ENCODE data around the gene YWHAE.
"Not testable (repeated sequence)": the region's sequence is repeated elsewhere in the genome, so short reads cannot be mapped to it uniquely, and the experiment has no call there.

Gene YWHAE

DNA sequence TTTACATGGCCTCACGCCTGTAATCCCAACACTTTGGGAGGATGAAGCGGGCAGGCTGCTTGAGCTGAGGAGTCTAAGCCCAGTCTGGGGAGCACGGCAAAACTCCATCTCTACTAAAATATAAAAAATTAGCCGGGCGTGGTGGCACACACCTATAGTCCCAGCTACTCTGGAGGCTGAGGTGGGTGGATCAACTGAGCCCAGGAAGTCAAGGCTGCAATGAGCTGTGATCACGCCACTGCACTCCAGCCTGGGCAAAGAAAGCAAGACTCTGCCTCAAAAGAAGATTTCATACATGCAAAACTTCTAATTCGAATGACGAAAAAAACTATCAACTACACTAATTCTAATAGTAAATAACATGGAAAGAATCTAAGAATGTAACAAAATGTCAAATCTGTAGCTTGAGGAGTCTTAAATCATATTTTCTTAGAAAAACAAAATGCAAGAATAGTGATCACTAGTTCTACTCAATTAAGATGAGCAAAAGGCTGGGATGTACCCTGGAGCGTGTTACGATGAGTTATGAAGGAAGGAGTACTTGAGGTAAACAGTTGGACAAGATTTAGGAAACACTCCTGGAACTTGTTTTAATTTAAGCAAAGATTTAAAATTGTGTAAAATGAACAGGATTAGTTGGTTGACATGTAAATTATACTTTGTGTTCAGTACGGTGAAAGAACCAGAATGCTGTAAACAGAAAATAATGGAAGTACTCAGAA lies 20.7 kb downstream of the YWHAE start:
- peaks cover 46% of the 10 kb centered on the region for H3K4me1 ChIP-seq (ENCODE audit: control insufficient read depth, insufficient read depth, low read length)
- H3K36me3 ChIP-seq (ENCODE audit: control insufficient read depth, insufficient read depth, low read length) = no peaks in the 10 kb centered on the region
- no peaks in the 10 kb centered on the region for H3K27me3 ChIP-seq (ENCODE audit: control insufficient read depth, insufficient read depth, low read length)
- no peaks in the 10 kb centered on the region for H3K9me3 ChIP-seq (ENCODE audit: control insufficient read depth, low read length)
- no peak overlapping the region for H3K9ac ChIP-seq (ENCODE audit: low read length)
- H3K4me3 ChIP-seq (ENCODE audit: low read length) = no peak overlapping the region

DNA sequence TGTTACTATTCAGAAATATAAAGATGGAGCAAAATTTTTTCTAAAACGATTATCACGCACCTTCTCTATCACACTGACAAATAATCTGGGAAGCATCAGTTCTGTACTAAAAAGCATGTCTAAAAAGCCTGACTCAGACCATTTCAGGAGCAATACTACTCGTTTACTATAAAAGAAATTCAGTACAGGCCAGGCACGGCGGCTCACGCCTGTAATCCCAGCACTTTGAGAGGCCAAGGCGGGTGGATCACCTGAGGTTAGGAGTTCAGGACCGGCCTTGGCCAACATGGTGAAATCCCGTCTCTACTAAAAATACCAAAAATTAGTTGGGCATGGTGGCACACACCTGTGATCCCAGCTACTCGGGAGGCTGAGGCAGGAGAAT lies 21.6 kb downstream of the YWHAE start:
- not testable (repeated sequence) for H3K9ac ChIP-seq (ENCODE audit: low read length); H3K27me3 ChIP-seq (ENCODE audit: control insufficient read depth, insufficient read depth, low read length)
- H3K4me1 ChIP-seq (ENCODE audit: control insufficient read depth, insufficient read depth, low read length) = peaks cover 55% of the 10 kb centered on the region

DNA sequence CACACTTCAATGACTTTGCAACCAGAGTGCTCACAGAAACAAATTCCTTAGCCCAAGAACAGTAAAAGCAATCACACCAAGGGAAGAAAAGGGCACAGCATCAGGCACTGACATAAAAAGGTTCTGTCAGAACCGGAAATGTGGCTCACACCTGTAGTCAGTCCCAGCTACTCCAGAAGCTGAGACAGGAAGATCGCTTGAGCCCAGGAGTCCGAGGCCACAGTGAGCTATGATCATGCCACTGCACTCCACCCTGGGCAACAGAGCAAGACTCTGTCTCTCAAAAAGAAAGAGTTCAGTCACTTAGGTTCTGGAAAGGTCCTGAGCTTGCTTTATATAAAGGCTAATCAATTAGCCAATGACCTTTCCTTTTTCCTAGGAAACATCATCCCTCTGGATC lies 22.7 kb downstream of the YWHAE start:
- Histone ChIP-seq H3K27me3 (ENCODE audit: control insufficient read depth, insufficient read depth, low read length) (no peaks in the 10 kb centered on the region), H3K4me1 (ENCODE audit: control insufficient read depth, insufficient read depth, low read length) (peaks cover 59% of the 10 kb centered on the region), H3K36me3 (ENCODE audit: control insufficient read depth, insufficient read depth, low read length) (no peaks in the 10 kb centered on the region), H3K9me3 (ENCODE audit: control insufficient read depth, low read length) (no peaks in the 10 kb centered on the region), H3K4me3 (ENCODE audit: low read length) (no peak overlapping the region), H3K9ac (ENCODE audit: low read length) (no peak overlapping the region)

More for the DNA sequence above, 21.6 kb downstream of the YWHAE start:
- not testable (repeated sequence) for H3K36me3 ChIP-seq (ENCODE audit: control insufficient read depth, insufficient read depth, low read length); H3K9me3 ChIP-seq (ENCODE audit: control insufficient read depth, low read length); H3K4me3 ChIP-seq (ENCODE audit: low read length)

DNA sequence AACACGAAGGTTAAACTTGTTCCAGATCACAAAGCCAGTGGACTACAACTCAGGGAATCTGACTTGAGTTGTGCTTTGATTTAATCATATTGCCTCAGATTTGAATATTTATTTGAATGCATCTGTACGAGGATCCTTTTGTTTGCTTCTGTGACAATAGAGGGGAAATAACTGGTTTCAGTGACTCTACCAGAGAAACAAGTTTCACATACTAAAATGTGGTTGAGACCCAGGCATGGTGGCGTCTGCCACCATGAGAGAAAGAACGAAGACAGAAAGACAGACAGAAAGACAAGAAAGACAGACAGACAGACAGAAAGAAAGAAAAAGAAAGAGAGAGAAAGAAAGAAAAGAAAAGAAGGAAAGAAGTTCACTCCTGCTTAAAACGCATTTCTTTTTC lies 24.0 kb downstream of the YWHAE start:
- Histone ChIP-seq H3K9me3 (ENCODE audit: control insufficient read depth, low read length) (no peaks in the 10 kb centered on the region), H3K27me3 (ENCODE audit: control insufficient read depth, insufficient read depth, low read length) (no peaks in the 10 kb centered on the region), H3K4me3 (ENCODE audit: low read length) (no peak overlapping the region), H3K4me1 (ENCODE audit: control insufficient read depth, insufficient read depth, low read length) (peaks cover 59% of the 10 kb centered on the region), H3K36me3 (ENCODE audit: control insufficient read depth, insufficient read depth, low read length) (no peaks in the 10 kb centered on the region), H3K9ac (ENCODE audit: low read length) (no peak overlapping the region)

DNA sequence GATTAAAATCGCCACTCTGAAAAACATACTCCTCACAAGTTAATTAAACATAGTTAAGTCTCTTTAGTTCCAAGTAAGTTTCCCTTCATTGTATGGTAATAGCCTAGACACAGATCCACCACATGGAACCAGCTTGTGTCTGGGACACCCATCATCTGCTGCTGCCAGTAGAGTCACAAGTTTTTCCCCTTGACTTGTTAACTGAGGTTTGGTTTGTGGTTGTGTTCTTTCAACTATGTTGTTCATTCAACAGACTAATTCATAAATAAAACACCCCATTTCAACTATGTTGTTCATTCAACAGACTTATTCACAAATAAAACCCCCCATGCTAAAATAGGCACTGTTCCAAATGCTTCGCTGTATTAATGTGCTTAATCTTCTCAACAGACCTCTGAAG lies 24.4 kb downstream of the YWHAE start:
- H3K4me3 ChIP-seq (ENCODE audit: low read length) = no peak overlapping the region
- no peaks in the 10 kb centered on the region for H3K9me3 ChIP-seq (ENCODE audit: control insufficient read depth, low read length)
- peaks cover 59% of the 10 kb centered on the region for H3K4me1 ChIP-seq (ENCODE audit: control insufficient read depth, insufficient read depth, low read length)
- no peak overlapping the region for H3K9ac ChIP-seq (ENCODE audit: low read length)
- H3K27me3 ChIP-seq (ENCODE audit: control insufficient read depth, insufficient read depth, low read length) = no peaks in the 10 kb centered on the region
- H3K36me3 ChIP-seq (ENCODE audit: control insufficient read depth, insufficient read depth, low read length) = no peaks in the 10 kb centered on the region

DNA sequence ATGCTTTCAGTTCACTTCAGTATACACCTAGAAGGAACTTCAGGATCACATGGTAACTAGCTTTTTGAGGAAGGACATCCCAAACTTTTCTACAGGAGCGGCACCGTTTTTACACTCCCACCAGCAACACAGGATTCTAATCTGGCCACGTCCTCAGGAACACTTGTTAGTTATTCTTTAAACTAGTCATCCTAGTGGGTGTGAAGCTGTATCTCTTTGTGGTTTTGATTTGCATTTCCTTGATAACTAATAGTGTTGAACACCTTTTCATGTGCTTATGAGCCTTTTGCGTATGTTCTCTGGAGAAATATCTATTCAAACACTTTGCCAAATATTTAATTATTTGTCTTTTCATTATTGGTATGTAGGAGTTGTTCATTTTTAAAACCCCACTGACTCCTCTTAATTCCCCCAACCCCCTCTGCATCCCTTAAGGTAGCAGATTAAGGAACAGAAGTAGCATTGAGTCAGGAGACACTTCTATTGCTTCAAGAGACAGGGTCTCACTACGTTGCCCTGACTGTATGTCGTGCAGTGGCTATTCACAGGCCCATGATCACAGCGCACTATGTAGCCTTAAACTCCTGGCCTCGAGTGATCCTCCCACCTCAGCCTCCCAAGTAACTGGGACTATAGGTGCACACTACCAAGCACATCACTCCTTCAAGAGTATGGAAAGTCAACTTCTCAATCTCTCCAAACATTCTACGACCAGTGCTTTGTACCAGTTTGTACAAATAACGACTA lies 25.4 kb downstream of the YWHAE start:
- Histone ChIP-seq H3K4me1 (ENCODE audit: control insufficient read depth, insufficient read depth, low read length) (peaks cover 51% of the 10 kb centered on the region), H3K36me3 (ENCODE audit: control insufficient read depth, insufficient read depth, low read length) (no peaks in the 10 kb centered on the region), H3K9ac (ENCODE audit: low read length) (no peak overlapping the region), H3K9me3 (ENCODE audit: control insufficient read depth, low read length) (no peaks in the 10 kb centered on the region), H3K4me3 (ENCODE audit: low read length) (no peak overlapping the region), H3K27me3 (ENCODE audit: control insufficient read depth, insufficient read depth, low read length) (no peaks in the 10 kb centered on the region)

DNA sequence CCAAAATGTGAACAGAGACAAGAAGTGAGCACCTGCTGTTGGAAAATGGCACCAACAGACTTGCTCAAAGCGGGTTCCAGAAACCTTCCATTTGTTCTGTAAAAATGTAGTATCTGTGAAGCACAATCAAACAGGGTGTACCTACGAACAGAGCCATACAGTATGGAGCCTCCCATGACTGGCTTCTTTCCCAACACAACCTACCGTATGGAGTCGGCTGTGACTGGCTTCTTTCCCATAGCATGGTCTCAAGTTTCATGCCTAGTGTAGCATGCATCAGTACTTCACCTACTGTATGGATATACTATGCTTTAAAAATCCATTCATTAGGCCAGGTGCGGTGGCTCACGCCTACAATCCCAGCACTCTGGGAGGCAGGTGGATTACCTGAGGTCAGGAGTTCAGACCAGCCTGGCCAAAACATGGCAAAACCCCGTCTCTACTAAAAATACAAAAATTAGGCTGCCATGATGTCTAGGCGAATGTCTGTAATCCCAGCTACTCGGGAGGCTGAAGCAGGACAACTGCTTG lies 26.2 kb downstream of the YWHAE start:
- no peak overlapping the region for H3K4me3 ChIP-seq (ENCODE audit: low read length)
- no peak overlapping the region for H3K9ac ChIP-seq (ENCODE audit: low read length)
- H3K9me3 ChIP-seq (ENCODE audit: control insufficient read depth, low read length) = no peaks in the 10 kb centered on the region
- H3K36me3 ChIP-seq (ENCODE audit: control insufficient read depth, insufficient read depth, low read length) = no peaks in the 10 kb centered on the region
- H3K4me1 ChIP-seq (ENCODE audit: control insufficient read depth, insufficient read depth, low read length) = peaks cover 43% of the 10 kb centered on the region
- no peaks in the 10 kb centered on the region for H3K27me3 ChIP-seq (ENCODE audit: control insufficient read depth, insufficient read depth, low read length)

DNA sequence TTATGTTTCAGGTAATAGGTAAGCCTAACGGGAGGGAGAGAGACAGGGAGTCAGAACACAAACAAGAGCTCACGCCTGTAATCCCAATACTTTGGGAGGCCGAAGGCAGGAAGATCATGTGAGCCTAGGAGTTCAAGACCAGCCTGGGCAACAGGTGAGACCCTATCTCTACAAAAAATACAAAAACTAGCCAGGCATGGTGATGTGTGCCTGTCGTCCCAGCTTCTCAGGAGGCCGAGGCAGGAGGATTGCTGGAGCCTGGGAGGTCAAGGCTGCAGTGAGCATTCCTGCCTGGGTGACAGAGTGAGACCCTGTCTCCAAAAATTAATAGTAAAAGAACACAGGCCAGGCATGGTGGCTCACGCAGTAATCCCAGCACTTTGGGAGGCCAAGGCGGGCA lies 27.4 kb downstream of the YWHAE start:
- Histone ChIP-seq H3K4me1 (ENCODE audit: control insufficient read depth, insufficient read depth, low read length) (peaks cover 39% of the 10 kb centered on the region), H3K9ac (ENCODE audit: low read length) (no peak overlapping the region), H3K36me3 (ENCODE audit: control insufficient read depth, insufficient read depth, low read length) (no peaks in the 10 kb centered on the region), H3K27me3 (ENCODE audit: control insufficient read depth, insufficient read depth, low read length) (no peaks in the 10 kb centered on the region), H3K9me3 (ENCODE audit: control insufficient read depth, low read length) (no peaks in the 10 kb centered on the region), H3K4me3 (ENCODE audit: low read length) (no peak overlapping the region)

DNA sequence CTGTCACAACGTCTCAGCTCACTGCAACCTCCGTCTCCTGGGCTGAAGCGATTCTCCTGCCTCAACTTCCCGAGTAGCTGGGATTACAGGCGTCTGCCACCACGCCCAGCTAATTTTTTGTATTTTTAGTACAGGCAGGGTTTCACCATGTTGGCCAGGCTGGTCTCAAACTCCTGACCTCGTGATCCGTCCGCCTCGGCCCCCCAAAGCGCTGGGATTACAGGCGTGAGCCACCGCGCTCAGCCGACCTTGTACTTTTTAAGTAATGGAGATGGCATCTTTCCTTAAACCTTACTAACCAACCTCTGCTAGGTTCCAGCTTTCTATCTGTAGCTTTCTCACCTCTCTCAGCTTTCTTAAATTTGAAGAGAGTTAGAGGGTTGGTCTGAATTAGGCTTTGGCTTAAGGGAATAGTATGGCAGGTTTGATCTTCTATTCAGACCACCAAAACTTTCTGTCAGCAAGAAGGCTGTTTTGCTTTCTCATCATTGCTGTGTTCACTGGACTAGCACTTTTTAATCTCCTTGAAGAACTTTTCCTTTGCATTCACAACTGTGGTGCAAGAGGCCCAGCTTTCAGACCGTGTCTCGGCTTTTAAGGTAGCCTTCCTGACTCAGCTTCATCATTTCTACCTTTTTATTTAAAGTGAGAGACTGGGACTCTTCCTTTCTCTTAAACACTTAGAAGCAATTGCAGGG lies 28.0 kb downstream of the YWHAE start:
- Histone ChIP-seq H3K36me3 (ENCODE audit: control insufficient read depth, insufficient read depth, low read length) (no peaks in the 10 kb centered on the region), H3K4me1 (ENCODE audit: control insufficient read depth, insufficient read depth, low read length) (peaks cover 40% of the 10 kb centered on the region), H3K27me3 (ENCODE audit: control insufficient read depth, insufficient read depth, low read length) (no peaks in the 10 kb centered on the region), H3K4me3 (ENCODE audit: low read length) (no peak overlapping the region), H3K9ac (ENCODE audit: low read length) (no peak overlapping the region), H3K9me3 (ENCODE audit: control insufficient read depth, low read length) (no peaks in the 10 kb centered on the region)

DNA sequence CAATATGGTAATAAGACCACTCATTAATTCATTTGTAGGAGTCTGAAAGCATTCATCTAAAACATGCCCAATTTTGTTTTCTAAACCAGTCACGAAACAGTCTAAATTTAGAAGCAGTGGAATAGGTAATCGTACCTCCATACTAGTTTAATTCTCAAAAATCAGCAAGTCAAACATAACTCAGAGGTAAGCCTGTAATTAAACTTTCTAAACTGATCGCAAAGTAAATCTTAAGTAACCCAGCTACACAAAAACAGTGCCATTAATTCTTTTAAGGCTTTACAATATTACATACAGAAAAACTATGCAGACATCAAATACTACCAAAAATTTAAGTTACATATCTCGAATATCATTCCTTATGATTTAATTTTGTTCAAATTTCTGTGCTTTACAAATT lies 31.4 kb downstream of the YWHAE start:
- Histone ChIP-seq H3K9ac (ENCODE audit: low read length) (no peak overlapping the region), H3K4me1 (ENCODE audit: control insufficient read depth, insufficient read depth, low read length) (peaks cover 21% of the 10 kb centered on the region), H3K36me3 (ENCODE audit: control insufficient read depth, insufficient read depth, low read length) (peaks cover 13% of the 10 kb centered on the region), H3K4me3 (ENCODE audit: low read length) (no peak overlapping the region), H3K27me3 (ENCODE audit: control insufficient read depth, insufficient read depth, low read length) (no peaks in the 10 kb centered on the region), H3K9me3 (ENCODE audit: control insufficient read depth, low read length) (no peaks in the 10 kb centered on the region)

DNA sequence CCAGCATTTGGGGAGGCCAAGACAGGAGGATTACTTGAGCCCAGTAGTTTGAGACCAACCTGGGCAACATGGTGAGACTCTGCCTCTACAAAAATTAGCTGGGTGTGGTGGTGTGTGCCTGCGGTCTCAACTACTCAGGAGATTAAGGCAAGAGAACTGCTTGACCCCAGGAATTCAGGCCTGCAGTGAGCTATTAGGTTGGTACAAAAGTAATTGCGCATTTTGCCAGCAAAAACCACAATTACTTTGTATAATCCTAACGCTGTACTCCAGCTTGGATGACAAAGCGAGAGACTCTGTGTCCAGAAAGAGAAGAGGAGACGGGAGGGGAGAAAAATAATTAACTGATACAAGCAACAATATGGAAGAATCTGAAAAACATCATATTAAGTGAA lies 32.7 kb downstream of the YWHAE start:
- Histone ChIP-seq H3K4me1 (ENCODE audit: control insufficient read depth, insufficient read depth, low read length) (peaks cover 17% of the 10 kb centered on the region), H3K9ac (ENCODE audit: low read length) (no peak overlapping the region), H3K36me3 (ENCODE audit: control insufficient read depth, insufficient read depth, low read length) (peaks cover 13% of the 10 kb centered on the region), H3K27me3 (ENCODE audit: control insufficient read depth, insufficient read depth, low read length) (no peaks in the 10 kb centered on the region), H3K9me3 (ENCODE audit: control insufficient read depth, low read length) (no peaks in the 10 kb centered on the region), H3K4me3 (ENCODE audit: low read length) (no peak overlapping the region)

DNA sequence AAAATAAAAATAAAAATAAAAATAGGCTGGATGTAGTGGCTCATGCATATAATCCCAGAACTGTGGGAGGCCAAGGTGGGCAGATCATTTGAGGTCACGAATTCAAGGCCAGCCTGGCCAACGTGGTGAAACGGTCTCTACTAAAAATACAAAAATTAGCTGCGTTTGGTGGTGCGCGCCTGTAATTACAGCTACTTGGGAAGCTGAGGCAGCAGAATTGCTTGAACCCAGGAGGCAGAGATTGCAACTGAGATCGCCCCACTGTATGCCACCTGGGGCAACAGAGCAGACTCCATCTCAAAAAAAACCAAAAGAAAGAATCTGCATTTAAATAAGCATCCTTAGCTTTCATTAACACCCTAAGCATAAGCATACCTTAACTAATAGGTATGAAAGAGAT lies 33.8 kb downstream of the YWHAE start:
- H3K4me1 ChIP-seq (ENCODE audit: control insufficient read depth, insufficient read depth, low read length) = peaks cover 22% of the 10 kb centered on the region
- H3K4me3 ChIP-seq (ENCODE audit: low read length) = no peak overlapping the region
- peaks cover 13% of the 10 kb centered on the region for H3K36me3 ChIP-seq (ENCODE audit: control insufficient read depth, insufficient read depth, low read length)
- H3K9me3 ChIP-seq (ENCODE audit: control insufficient read depth, low read length) = no peaks in the 10 kb centered on the region
- no peaks in the 10 kb centered on the region for H3K27me3 ChIP-seq (ENCODE audit: control insufficient read depth, insufficient read depth, low read length)
- H3K9ac ChIP-seq (ENCODE audit: low read length) = no peak overlapping the region

Measured in mucosa of stomach (tissue), 1 donor.